ENCODE measurements around the gene PCCA.

DNA sequence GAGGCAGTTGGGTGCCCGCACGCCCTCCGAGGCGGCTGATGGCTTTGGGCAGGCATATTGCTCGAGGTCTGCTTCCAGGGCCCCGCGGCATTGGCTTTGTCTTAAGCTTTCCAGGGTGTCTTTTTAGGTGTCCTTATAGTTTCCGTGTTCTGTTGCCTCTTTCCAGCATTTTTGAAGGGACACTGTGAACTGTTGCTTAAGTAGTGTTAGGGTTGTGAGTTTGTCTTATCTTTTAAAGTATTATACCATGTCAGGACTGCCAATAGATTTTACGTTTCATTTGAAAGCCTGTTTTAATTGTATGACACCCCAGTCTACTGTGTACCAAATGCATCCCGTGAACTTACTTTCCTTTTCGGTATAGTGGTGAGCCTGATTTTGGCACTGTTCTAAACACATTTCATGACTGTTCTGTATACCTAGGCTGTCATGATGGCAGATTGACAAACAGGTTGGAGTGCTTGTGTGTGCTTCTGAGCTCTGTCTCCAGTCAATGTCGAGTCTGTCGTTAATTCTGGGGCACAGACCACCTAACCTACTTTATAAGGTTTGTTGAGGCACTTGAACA is 656 bp downstream of the PCCA start:
- TF ChIP-seq SUZ12 (IDR thresholded peaks at IDR 0.05; ENCODE audit: extremely low read depth, insufficient read depth, insufficient read length): no peak
- no peak for TF ChIP-seq YY1 (IDR thresholded peaks at IDR 0.05; ENCODE audit: insufficient read depth, insufficient read length)
- no peak for TF ChIP-seq ZNF274 (IDR thresholded peaks at IDR 0.05; ENCODE audit: low read depth, low read length)
